A549 (cell line): Measurements from ENCODE around the gene MUCL3. TPM values are rescaled to one million over a fixed set of nuclear protein-coding genes. Genes with fewer than 3 reads are reported as not detected.

Experiments
- ATAC-seq, 2 experiments: fragments of 200-7000 bp in 1 of 2; fragments of >200 bp in 1 of 2; cut with Nextera tagmentation in 1 of 2; cut with Tn5 transposase in 1 of 2; 3 replicates each; pipeline versions ENCODE4 v1.8.0 to v1.9.1; 2018 to 2020; ENCODE audit warnings: mild to moderate bottlenecking in 1 of 2, moderate library complexity in 1 of 2
- CTCF ChIA-PET: fragments of 300-600 bp; sonication (Branson Sonifier 250); formaldehyde crosslinking; extraction: SDS; loops from one replicate; lab custom pipeline; 2021; ENCODE audit warnings: antibody characterized with exemption, inconsistent platforms; lab: Yijun Ruan, JAX
- POLR2A ChIA-PET: fragments of 350-600 bp; formaldehyde crosslinking; extraction: SDS; loops from one replicate; lab custom pipeline; 2021; ENCODE audit warnings: antibody characterized with exemption, inconsistent platforms; lab: Yijun Ruan, JAX
- DNase-seq, 2 experiments: peaks; one replicate each; pipeline versions ENCODE4 v3.0.0 to v3.0.0-alpha.2; 2011 to 2016; ENCODE audit warnings: low read depth in 1 of 2, low spot score in 1 of 2
- FAIRE-seq: peaks from 2 replicates; lab custom pipeline; 2011; peaks lifted over from hg19 to GRCh38; lab: Jason Lieb, UNC
- H3K27ac ChIP-seq, 2 experiments: fragments of >200 bp; sonication (Bioruptor Twin); formaldehyde crosslinking; 3 replicates each; pipeline ENCODE4 v1.5.1; 2016 to 2017
- H3K4me1 ChIP-seq: fragments of >200 bp; sonication (Bioruptor Twin); formaldehyde crosslinking; 3 replicates; pipeline ENCODE4 v1.6.1; 2016
- H3K4me2 ChIP-seq: fragments of >200 bp; sonication (Bioruptor Twin); formaldehyde crosslinking; 3 replicates; pipeline ENCODE4 v1.6.1; 2016
- H3K4me3 ChIP-seq: fragments of >200 bp; sonication (Bioruptor Twin); formaldehyde crosslinking; 3 replicates; pipeline ENCODE4 v1.5.1; 2016
- H3K9me3 ChIP-seq: fragments of >200 bp; sonication (Bioruptor Twin); formaldehyde crosslinking; 3 replicates; pipeline ENCODE4 v1.6.1; 2016
- ATOH8 ChIP-seq: fragments of 250-450 bp; sonication (Bioruptor Pico); IDR thresholded peaks from 2 replicates; pipeline ENCODE4 v1.5.0; 2020; ENCODE audit warnings: low read depth, mild to moderate bottlenecking, moderate library complexity
- BCL3 ChIP-seq: fragments of >200 bp; sonication (Bioruptor Twin); formaldehyde crosslinking; IDR thresholded peaks from 3 replicates; pipeline ENCODE4 v1.6.1; 2016
- CBX8 ChIP-seq: fragments of 200-600 bp; sonication (generic); IDR thresholded peaks from 2 replicates; pipeline ENCODE4 v1.6.1; 2016
- CHD4 ChIP-seq: fragments of 200-600 bp; sonication (generic); IDR thresholded peaks from 2 replicates; pipeline ENCODE4 v1.6.1; 2016; ENCODE audit warnings: antibody characterized with exemption, mild to moderate bottlenecking, borderline replicate concordance
- ESRRA ChIP-seq: fragments of 150-350 bp; IDR thresholded peaks from 2 replicates; pipeline ENCODE4 v1.6.1; 2014; ENCODE audit warnings: mild to moderate bottlenecking, low read length, borderline replicate concordance
- FOSB ChIP-seq: fragments of 250-450 bp; sonication (Bioruptor Pico); IDR thresholded peaks from 2 replicates; pipeline ENCODE4 v1.5.0; 2020; ENCODE audit warnings: mild to moderate bottlenecking, moderate library complexity
- HDAC2 ChIP-seq: fragments of 200-600 bp; sonication (generic); IDR thresholded peaks from 2 replicates; pipeline ENCODE4 v1.6.1; 2016
- HES2 ChIP-seq: fragments of >200 bp; sonication (Bioruptor Twin); formaldehyde crosslinking; IDR thresholded peaks from 2 replicates; pipeline ENCODE4 v1.6.1; 2016
- HMGXB4 ChIP-seq: fragments of 250-450 bp; sonication (Bioruptor Pico); IDR thresholded peaks from 2 replicates; pipeline ENCODE4 v1.5.0; 2021; ENCODE audit warnings: mild to moderate bottlenecking, moderate library complexity, borderline replicate concordance
- HOXA7 ChIP-seq: fragments of 250-450 bp; sonication (Bioruptor Pico); IDR thresholded peaks from 2 replicates; pipeline ENCODE4 v1.5.0; 2020; ENCODE audit warnings: mild to moderate bottlenecking, moderate library complexity
- MAX ChIP-seq: IDR thresholded peaks from 2 replicates; pipeline ENCODE4 v1.6.1; 2012
- MAZ ChIP-seq: fragments of 150-350 bp; IDR thresholded peaks from 2 replicates; pipeline ENCODE4 v1.6.1; 2014; ENCODE audit warnings: antibody characterized with exemption, low read depth, low read length, borderline replicate concordance
- NFE2L2 ChIP-seq: fragments of 150-350 bp; conservative IDR thresholded peaks from 2 replicates; pipeline ENCODE4 v1.6.1; 2014; ENCODE audit warnings: low read length
- RARB ChIP-seq: fragments of 250-450 bp; sonication (Bioruptor Pico); IDR thresholded peaks from 2 replicates; pipeline ENCODE4 v1.8.0; 2021; ENCODE audit warnings: mild to moderate bottlenecking, moderate library complexity
- RCOR1 ChIP-seq: fragments of 150-350 bp; IDR thresholded peaks from 2 replicates; pipeline ENCODE4 v1.6.1; 2014; ENCODE audit warnings: antibody characterized with exemption, low read length, low read depth
- REST ChIP-seq: fragments of 200-600 bp; sonication (generic); IDR thresholded peaks from 2 replicates; pipeline ENCODE4 v1.6.1; 2016; ENCODE audit warnings: antibody characterized with exemption, mild to moderate bottlenecking, moderate library complexity
- RFX5 ChIP-seq: fragments of 450-650 bp; IDR thresholded peaks from 2 replicates; pipeline ENCODE4 v1.7.1; 2014; ENCODE audit warnings: antibody characterized with exemption, mild to moderate bottlenecking, moderate library complexity
- RNF2 ChIP-seq: fragments of 200-600 bp; sonication (generic); IDR thresholded peaks from 2 replicates; pipeline ENCODE4 v1.6.1; 2016; ENCODE audit warnings: low read depth, mild to moderate bottlenecking, antibody characterized with exemption, moderate library complexity, borderline replicate concordance
- TFCP2L1 ChIP-seq: fragments of 250-450 bp; sonication (Bioruptor Pico); IDR thresholded peaks from 2 replicates; pipeline ENCODE4 v1.5.0; 2021; ENCODE audit warnings: mild to moderate bottlenecking
- TP53 ChIP-seq: fragments of 250-450 bp; sonication (Bioruptor Pico); IDR thresholded peaks from 2 replicates; pipeline ENCODE4 v1.5.0; 2021; ENCODE audit warnings: mild to moderate bottlenecking, moderate library complexity
- USF2 ChIP-seq: fragments of 450-650 bp; IDR thresholded peaks from 2 replicates; pipeline ENCODE4 v1.6.1; 2014; ENCODE audit warnings: antibody characterized with exemption
- ZFP36 ChIP-seq: fragments of 450-650 bp; IDR thresholded peaks from 2 replicates; pipeline ENCODE4 v1.6.1; 2014; ENCODE audit warnings: borderline replicate concordance; ENCODE audit not compliant: partially characterized antibody
- ZSCAN20 ChIP-seq: fragments of 250-450 bp; sonication (Bioruptor Pico); IDR thresholded peaks from 2 replicates; pipeline ENCODE4 v1.8.0; 2022; ENCODE audit warnings: mild to moderate bottlenecking, moderate library complexity
- WGBS: methylation state at CpG from one replicate; pipeline ENCODE4 v1.1.6; 2017; ENCODE audit errors: missing lambda C conversion rate; 5-methylcytosine and 5-hydroxymethylcytosine counted together
- polyA plus RNA-seq, 4 experiments: library from polyadenylated mRNA; depleted of rRNA in 3 of 4; stranded (reverse); fragments of >200 nt; fragmentation: RNase III in 1 of 4; extraction: RNeasy Plus Mini Kit Qiagen cat#74134 plus additional on column Dnase treatment in 1 of 4; gene quantifications; 2 replicates in 3 of 4; 3 replicates in 1 of 4; pipeline ENCODE4 v1.2.3, GENCODE V29; 2011 to 2017

MUCL3 gene
- polyA plus RNA-seq, 2 of the 4 experiments (the other 2 are of a cell fraction): 0.01 to 0.03 TPM

- H3K27ac ChIP-seq: no peak overlapping the region
- H3K9me3 ChIP-seq: no peaks in the 10 kb centered on the region
- no peak for DNase-seq
- ChIA-PET POLR2A (no interaction called here), CTCF (interaction anchor here (0.7 to 8.1 kb wide), 9 partner anchors 10 to 167 kb away, joined by 4 to 143 read pairs (median 49); partner anchors contain the start of genes GTF2H4 and MUCL3)
- H3K4me1 ChIP-seq: peaks cover 19% of the 10 kb centered on the region
- ATAC-seq: no peak
- H3K4me2 ChIP-seq: no peak overlapping the region
- TF ChIP-seq ZFP36 (no peak), BCL3 (no peak), MAZ (no peak), HES2 (no peak), ZSCAN20 (no peak), TFCP2L1 (CRISPR knock-in tag) (no peak), RCOR1 (no peak)
- H3K4me3 ChIP-seq: no peak overlapping the region
- WGBS: 74% methylated on average over 6 of the region's 8 CpGs
- FAIRE-seq: no peak
These were observed 23.3 kb upstream of the MUCL3 start for GRCh38 chr6:30917487-30917886.

GRCh38 chr6:30918670-30919069, 22.1 kb upstream of the MUCL3 start:
- DNase-seq (no peak), ATAC-seq (no peak), FAIRE-seq (no peak)
- POLR2A ChIA-PET: no interaction called here
- Histone ChIP-seq H3K9me3 (no peaks in the 10 kb centered on the region), H3K4me3 (no peak overlapping the region), H3K27ac (no peak overlapping the region), H3K4me1 (peaks cover 15% of the 10 kb centered on the region), H3K4me2 (no peak overlapping the region)
- TF ChIP-seq NFE2L2: no peak
- TF ChIP-seq BCL3: no peak
- TF ChIP-seq USF2: no peak
- TF ChIP-seq RNF2: no peak
- TF ChIP-seq FOSB (CRISPR knock-in tag): no peak
- no peak for TF ChIP-seq CHD4
- no peak for TF ChIP-seq CBX8
- CTCF ChIA-PET: interaction anchor here (0.7 to 8.1 kb wide), 13 partner anchors 11 to 198 kb away, joined by 3 to 143 read pairs (median 3); partner anchors contain the start of gene PSORS1C1
- 94% methylated on average over 8 of the region's 8 CpGs for WGBS

GRCh38 chr6:30922447-30922852, 18.3 kb upstream of the MUCL3 start:
- ChIA-PET CTCF (interaction anchor here (0.7 to 1.6 kb wide), 3 partner anchors 9 to 157 kb away, joined by 3 to 4 read pairs (median 3); partner anchors contain the start of gene VARS2), POLR2A (no interaction called here)
- Histone ChIP-seq H3K4me3 (no peak overlapping the region), H3K27ac (no peak overlapping the region), H3K4me1 (peaks cover 11% of the 10 kb centered on the region; the same call in 1 of the 3 replicates), H3K9me3 (no peaks in the 10 kb centered on the region), H3K4me2 (no peak overlapping the region)
- no peak for FAIRE-seq
- no peak for DNase-seq
- WGBS: 94% methylated on average over 6 of the region's 7 CpGs
- ATAC-seq: no peak
- no peak for TF ChIP-seq HDAC2
- TF ChIP-seq ATOH8 (CRISPR knock-in tag): no peak
- no peak for TF ChIP-seq HMGXB4 (CRISPR knock-in tag)
- TF ChIP-seq TP53: no peak
- no peak for TF ChIP-seq RARB (CRISPR knock-in tag)
- TF ChIP-seq RFX5: no peak
- TF ChIP-seq CBX8: no peak
- no peak for TF ChIP-seq RNF2
- no peak for TF ChIP-seq REST
- no peak for TF ChIP-seq FOSB (CRISPR knock-in tag)
- TF ChIP-seq RCOR1: no peak
- no peak for TF ChIP-seq ESRRA
- no peak for TF ChIP-seq MAX
- no peak for TF ChIP-seq HOXA7 (CRISPR knock-in tag)
